IPS DF 6.9 (cell line): ENCODE results near the gene ACTA2.

Experiments
- DNase-seq: peaks from one replicate; pipeline ENCODE4 v3.0.0-alpha.2; 2013; ENCODE audit warnings: low read depth, low spot score
- H3K27ac ChIP-seq: one replicate; pipeline ENCODE4 v1.5.1; 2013; ENCODE audit warnings: low read length, control low read depth
- H3K27me3 ChIP-seq: 2 replicates; pipeline ENCODE4 v1.6.1; 2013; ENCODE audit warnings: mild to moderate bottlenecking, low read length; ENCODE audit not compliant: control insufficient read depth, insufficient read depth
- H3K36me3 ChIP-seq: 2 replicates; pipeline ENCODE4 v1.6.1; 2013; ENCODE audit warnings: low read length; ENCODE audit not compliant: control insufficient read depth, insufficient read depth
- H3K4me1 ChIP-seq: 2 replicates; pipeline ENCODE4 v1.6.1; 2013; ENCODE audit warnings: low read length; ENCODE audit not compliant: control insufficient read depth, insufficient read depth
- H3K4me3 ChIP-seq: 2 replicates; pipeline ENCODE4 v1.5.1; 2013; ENCODE audit warnings: mild to moderate bottlenecking, low read length
- H3K9me3 ChIP-seq: 2 replicates; pipeline ENCODE4 v1.6.1; 2013; ENCODE audit warnings: low read length, inconsistent platforms; ENCODE audit not compliant: control insufficient read depth, insufficient read depth
- WGBS: extraction: QIAGEN DNeasy Blood & Tissue Kit; methylation state at CpG from one replicate; pipeline ENCODE4 v1.1.7; 2013; ENCODE audit warnings: mixed read lengths, missing lambda C conversion rate; ENCODE audit not compliant: insufficient read length, insufficient coverage; 5-methylcytosine and 5-hydroxymethylcytosine counted together

Gene ACTA2

DNA sequence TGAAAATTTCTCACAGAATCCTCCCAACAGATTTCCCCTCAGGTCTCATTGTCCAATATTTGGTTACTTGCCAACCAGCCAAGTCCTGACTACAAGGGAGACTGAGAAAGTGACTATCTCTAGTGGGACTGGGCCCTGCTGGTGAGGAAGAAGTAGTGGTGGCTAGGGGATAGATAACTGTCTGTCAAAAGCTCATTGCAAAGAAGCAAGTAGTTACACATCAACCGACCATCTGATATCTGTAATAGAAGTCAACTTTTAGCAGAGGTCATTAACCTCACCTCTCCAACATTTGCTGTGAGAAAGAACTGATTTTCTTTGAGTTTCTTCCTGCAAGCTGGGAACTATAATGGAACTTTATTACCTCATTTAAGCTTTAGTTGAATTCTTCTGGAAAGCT, 57.3 kb downstream of the ACTA2 start:
- DNase-seq, result no peak
- Histone ChIP-seq H3K27me3 (no peaks in the 10 kb centered on the region), H3K36me3 (no peaks in the 10 kb centered on the region), H3K4me1 (peaks cover 4% of the 10 kb centered on the region), H3K4me3 (no peak overlapping the region), H3K9me3 (no peaks in the 10 kb centered on the region), H3K27ac (no peak overlapping the region)
- no CpG with 5 or more reads among the region's 1 CpG for WGBS

GRCh38 chr10:88893611-88894010, 59.0 kb downstream of the ACTA2 start:
- DNase-seq, result no peak
- no CpG with 5 or more reads among the region's 3 CpGs for WGBS
- Histone ChIP-seq H3K4me3 (no peak overlapping the region), H3K36me3 (no peaks in the 10 kb centered on the region), H3K4me1 (peaks cover 4% of the 10 kb centered on the region; the same call in 1 of the 2 replicates), H3K9me3 (no peaks in the 10 kb centered on the region), H3K27me3 (no peaks in the 10 kb centered on the region), H3K27ac (no peak overlapping the region)

- Histone ChIP-seq H3K27ac (no peak overlapping the region), H3K9me3 (no peaks in the 10 kb centered on the region), H3K4me1 (peaks cover 4% of the 10 kb centered on the region; the same call in 1 of the 2 replicates), H3K4me3 (no peak overlapping the region), H3K27me3 (no peaks in the 10 kb centered on the region), H3K36me3 (no peaks in the 10 kb centered on the region)
- WGBS, result no CpG with 5 or more reads among the region's 2 CpGs
- no peak for DNase-seq
These were observed 60.2 kb downstream of the ACTA2 start for GRCh38 chr10:88892222-88892967.

DNA sequence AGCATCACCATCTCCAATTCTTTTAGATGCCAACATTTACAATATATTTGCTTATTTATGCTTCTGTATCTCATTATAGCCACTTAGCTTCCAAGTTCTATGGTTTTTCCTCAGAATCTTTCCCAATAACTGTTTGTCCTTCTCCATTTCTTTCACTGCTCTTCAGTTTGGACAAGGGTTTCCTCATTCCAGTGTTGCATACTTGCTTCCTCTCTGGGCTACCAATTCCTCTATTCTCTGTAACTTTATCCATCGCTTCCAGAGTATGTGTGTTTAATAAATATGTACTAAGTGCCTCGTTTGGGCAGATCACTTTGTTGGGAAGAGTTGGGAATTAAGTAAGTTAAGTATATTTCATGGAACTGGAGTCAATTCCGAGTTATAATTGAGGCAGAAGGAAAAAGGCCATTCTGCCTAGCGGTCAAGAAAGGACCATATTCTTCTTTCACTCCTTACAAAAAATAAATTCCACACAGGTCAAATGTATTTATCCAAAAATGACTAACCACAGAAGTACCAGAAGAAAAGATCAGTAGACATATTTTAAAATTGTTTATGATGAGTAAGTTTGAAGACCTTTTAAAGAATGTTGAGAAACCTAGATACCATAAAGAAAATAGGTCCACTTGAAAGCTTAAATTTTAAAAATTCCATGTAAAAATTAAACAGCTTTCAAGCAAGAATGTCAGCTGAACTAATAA, 61.7 kb downstream of the ACTA2 start:
- Histone ChIP-seq H3K4me3 (no peak overlapping the region), H3K4me1 (peaks cover 4% of the 10 kb centered on the region; the same call in 1 of the 2 replicates), H3K9me3 (no peaks in the 10 kb centered on the region), H3K36me3 (no peaks in the 10 kb centered on the region), H3K27ac (no peak overlapping the region), H3K27me3 (no peaks in the 10 kb centered on the region)
- DNase-seq, result no peak
- no CpG with 5 or more reads among the region's 4 CpGs for WGBS

DNA sequence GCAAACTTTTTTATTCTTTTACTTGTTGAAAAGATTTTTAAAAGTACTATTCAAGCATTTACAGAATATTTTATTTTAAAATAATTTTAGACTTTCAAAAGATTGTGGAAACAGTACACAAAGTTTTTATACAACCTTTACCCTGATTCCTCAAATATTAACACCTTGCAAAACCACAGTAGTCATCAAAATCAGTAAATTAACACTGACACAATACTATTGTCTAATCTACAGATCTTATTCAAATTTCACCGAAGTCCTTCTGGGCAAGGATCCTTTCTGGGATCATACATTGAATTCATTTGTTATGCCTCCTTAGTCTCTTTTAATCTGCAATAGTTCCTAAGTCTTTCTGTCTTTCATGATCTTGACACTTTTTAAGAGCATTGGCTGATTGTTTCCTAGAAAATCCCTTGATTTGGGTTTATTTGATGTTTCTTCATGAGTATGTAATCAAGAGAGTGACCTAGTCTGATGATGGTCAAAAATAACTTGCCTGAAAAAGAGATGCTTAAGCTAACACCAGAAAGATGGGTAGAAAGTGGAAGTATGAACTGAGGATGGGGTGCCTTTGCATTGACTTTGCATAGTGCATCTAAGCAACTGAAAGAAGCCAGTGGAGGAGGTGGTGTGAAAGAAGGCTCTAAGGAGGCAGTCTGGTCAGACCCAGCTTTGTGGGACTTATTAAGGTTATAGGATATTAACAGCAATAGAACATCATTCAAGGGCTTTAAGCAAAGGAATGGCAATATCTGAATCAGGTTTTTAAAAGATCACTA, 62.8 kb downstream of the ACTA2 start:
- no peak for DNase-seq
- Histone ChIP-seq H3K4me1 (peaks cover 4% of the 10 kb centered on the region; the same call in 1 of the 2 replicates), H3K27ac (no peak overlapping the region), H3K27me3 (no peaks in the 10 kb centered on the region), H3K36me3 (no peaks in the 10 kb centered on the region), H3K4me3 (no peak overlapping the region), H3K9me3 (no peaks in the 10 kb centered on the region)
- no CpG with 5 or more reads among the region's 1 CpG for WGBS

DNA sequence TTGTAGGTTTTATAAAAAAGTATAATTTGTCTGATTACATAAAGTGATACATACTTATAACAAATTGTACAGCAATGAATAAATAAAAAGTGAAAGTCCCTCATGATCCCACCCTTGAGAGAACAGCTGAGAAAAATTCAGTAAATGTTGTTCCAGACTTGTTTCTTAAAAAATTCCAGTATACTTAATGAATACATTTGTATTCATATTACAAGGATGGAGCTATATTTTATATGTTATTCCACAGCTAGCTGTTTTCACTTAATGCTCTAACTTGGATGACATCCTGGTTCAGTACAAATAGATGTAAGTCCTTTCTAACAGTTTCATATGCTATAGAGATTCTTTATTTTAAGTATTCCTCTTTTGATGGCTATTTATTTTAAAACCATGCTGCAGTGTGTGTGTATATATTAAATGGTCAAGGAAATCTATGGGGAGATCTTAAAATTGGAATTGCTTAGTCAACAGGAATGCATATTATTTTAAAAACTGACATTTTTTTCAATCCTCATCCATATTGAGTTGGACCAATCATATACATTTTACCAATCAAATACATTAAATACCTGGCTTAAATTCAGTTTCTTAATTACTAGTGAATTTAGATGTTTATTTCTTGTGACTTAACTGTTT, 63.6 kb downstream of the ACTA2 start:
- no peaks in the 10 kb centered on the region for H3K36me3 ChIP-seq
- H3K27me3 ChIP-seq, result no peaks in the 10 kb centered on the region
- H3K27ac ChIP-seq, result no peak overlapping the region
- no peak for DNase-seq
- H3K4me1 ChIP-seq, result peaks cover 4% of the 10 kb centered on the region; the same call in 1 of the 2 replicates
- no peak overlapping the region for H3K4me3 ChIP-seq
- no peaks in the 10 kb centered on the region for H3K9me3 ChIP-seq

- H3K4me1 ChIP-seq, result no peaks in the 10 kb centered on the region
These were observed 66.0 kb downstream of the ACTA2 start for GRCh38 chr10:88886557-88886956.

More at GRCh38 chr10:88886557-88886956, 66.0 kb downstream of the ACTA2 start:
- no peak overlapping the region for H3K4me3 ChIP-seq
- DNase-seq, result no peak
- H3K36me3 ChIP-seq, result no peaks in the 10 kb centered on the region
- H3K27me3 ChIP-seq, result no peaks in the 10 kb centered on the region
- no peak overlapping the region for H3K27ac ChIP-seq
- no peaks in the 10 kb centered on the region for H3K9me3 ChIP-seq
